AG09309 (cell line): ENCODE results near the gene PGGHG.
"Not testable (repeated sequence)": the region's sequence is repeated elsewhere in the genome, so short reads cannot be mapped to it uniquely, and the experiment has no call there.

Experiments used
- DNase-seq: peaks from one replicate; pipeline ENCODE4 v3.0.0-alpha.2; 2010; ENCODE audit warnings: low read depth
- H3K4me3 ChIP-seq: 2 replicates; pipeline ENCODE4 v1.5.1; 2011; ENCODE audit warnings: mild to moderate bottlenecking, low read depth, low read length, moderate library complexity; ENCODE audit not compliant: control insufficient read depth
- TF ChIP-seq, protein P1 (sequence below): IDR thresholded peaks from 2 replicates; pipeline ENCODE4 v1.5.1; 2011; ENCODE audit warnings: mild to moderate bottlenecking, low read depth, low read length, inconsistent platforms; ENCODE audit not compliant: insufficient read depth, control insufficient read depth; ENCODE audit errors: missing control alignments

Gene PGGHG

GRCh38 chr11:312092-312816 is 23.3 kb downstream of the PGGHG start:
- DNase-seq = no peak
- TF ChIP-seq, protein P1, sequence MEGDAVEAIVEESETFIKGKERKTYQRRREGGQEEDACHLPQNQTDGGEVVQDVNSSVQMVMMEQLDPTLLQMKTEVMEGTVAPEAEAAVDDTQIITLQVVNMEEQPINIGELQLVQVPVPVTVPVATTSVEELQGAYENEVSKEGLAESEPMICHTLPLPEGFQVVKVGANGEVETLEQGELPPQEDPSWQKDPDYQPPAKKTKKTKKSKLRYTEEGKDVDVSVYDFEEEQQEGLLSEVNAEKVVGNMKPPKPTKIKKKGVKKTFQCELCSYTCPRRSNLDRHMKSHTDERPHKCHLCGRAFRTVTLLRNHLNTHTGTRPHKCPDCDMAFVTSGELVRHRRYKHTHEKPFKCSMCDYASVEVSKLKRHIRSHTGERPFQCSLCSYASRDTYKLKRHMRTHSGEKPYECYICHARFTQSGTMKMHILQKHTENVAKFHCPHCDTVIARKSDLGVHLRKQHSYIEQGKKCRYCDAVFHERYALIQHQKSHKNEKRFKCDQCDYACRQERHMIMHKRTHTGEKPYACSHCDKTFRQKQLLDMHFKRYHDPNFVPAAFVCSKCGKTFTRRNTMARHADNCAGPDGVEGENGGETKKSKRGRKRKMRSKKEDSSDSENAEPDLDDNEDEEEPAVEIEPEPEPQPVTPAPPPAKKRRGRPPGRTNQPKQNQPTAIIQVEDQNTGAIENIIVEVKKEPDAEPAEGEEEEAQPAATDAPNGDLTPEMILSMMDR = no peak
- H3K4me3 ChIP-seq = peak overlapping the region; percentile 8

DNA sequence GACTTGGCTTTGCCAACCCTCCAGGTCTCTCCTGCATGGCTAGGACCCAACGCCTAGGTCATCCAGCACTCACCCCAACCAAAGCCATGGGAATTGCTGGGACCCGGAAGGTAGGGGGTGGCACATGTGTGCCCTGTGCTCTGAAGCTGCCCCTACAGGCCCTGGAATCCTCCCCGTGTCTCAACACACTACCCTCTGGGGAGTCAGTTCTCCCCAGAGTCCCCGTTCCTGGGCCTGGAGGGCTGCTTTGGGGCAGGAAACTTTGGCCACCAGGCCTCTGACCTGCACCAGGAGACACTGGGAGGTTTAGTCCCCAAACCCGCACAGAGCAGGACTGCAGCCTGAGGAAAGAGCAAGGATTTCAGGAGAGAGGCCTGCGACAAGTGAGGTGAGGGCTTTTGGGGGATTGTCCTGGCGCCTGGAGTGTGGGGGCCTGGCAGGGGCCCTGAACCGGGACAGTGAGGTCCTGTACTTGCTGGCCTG is 24.4 kb downstream of the PGGHG start:
- no peak for DNase-seq
- no peak overlapping the region for H3K4me3 ChIP-seq

DNA sequence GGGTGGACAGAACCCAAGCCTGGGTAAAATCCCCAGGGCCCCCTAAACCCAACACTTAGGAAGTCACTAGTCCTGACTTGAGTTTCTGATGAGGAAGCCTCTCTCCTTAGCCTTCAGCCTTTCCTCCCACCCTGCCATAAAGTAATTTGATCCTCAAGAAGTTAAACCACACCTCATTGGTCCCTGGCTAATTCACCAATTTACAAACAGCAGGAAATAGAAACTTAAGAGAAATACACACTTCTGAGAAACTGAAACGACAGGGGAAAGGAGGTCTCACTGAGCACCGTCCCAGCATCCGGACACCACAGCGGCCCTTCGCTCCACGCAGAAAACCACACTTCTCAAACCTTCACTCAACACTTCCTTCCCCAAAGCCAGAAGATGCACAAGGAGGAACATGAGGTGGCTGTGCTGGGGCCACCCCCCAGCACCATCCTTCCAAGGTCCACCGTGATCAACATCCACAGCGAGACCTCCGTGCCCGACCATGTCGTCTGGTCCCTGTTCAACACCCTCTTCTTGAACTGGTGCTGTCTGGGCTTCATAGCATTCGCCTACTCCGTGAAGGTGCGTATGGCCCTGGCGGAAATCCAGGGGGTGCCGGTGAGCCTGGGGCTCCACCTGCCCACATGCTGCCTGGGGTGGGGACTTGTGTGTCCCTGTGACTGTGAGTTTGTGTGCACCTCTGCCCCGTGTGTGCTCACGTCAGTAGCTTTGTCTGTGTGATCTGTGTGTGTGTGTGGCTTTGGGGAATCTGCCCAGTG is 25.0 kb downstream of the PGGHG start, which contains the start of gene IFITM1:
IFITM1 (plus strand) TSS at position 254 of the 767 bp plus-strand sequence; CDS start at position 385, 131 bp downstream.
- DNase-seq = peak; percentile 76
- H3K4me3 ChIP-seq = peak within 1 kb of the TSS; percentile 70
- TF ChIP-seq, protein P1 = no peak

More for the DNA sequence above, 24.4 kb downstream of the PGGHG start:
- TF ChIP-seq, protein P1 = no peak

DNA sequence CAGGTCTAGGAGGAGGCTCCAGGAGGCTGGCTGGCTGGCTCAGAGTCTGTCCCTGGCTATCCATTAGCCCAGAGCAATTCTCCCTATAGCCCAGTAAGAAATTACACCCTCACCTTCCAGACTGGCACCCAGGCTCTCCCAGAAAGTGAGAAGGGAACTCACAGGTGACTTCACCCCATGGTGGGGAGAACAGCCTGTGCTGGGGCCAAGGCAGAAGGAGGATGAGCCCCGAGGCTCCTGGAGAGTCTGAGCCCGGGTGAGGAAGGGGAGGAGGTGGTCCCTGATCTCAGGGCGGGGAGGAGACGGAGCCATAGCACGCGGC is 25.6 kb downstream of the PGGHG start:
- not testable (repeated sequence) for DNase-seq
- peak overlapping the region; percentile 70 for H3K4me3 ChIP-seq

GRCh38 chr11:315051-315481 is 26.1 kb downstream of the PGGHG start:
- peak overlapping the region; percentile 70 for H3K4me3 ChIP-seq
- TF ChIP-seq, protein P1 = no peak
- no peak for DNase-seq

GRCh38 chr11:315516-315994 is 26.6 kb downstream of the PGGHG start:
- DNase-seq = no peak
- H3K4me3 ChIP-seq = peak overlapping the region; percentile 70
- TF ChIP-seq, protein P1 = no peak
